GM23248 (cell line): Measurements from ENCODE around the gene IQSEC1. TPM values are rescaled to one million over a fixed set of nuclear protein-coding genes. Genes with fewer than 3 reads are reported as not detected.

Experiments used
- DNase-seq: peaks from one replicate; pipeline ENCODE4 v3.0.0-alpha.2; 2015
- H2AFZ ChIP-seq: fragments of 200-600 bp; sonication (generic); 2 replicates; pipeline ENCODE4 v1.6.1; 2016; ENCODE audit warnings: antibody characterized with exemption
- H3F3A ChIP-seq: fragments of 200-600 bp; sonication (generic); 2 replicates; pipeline ENCODE4 v1.6.1; 2016; ENCODE audit warnings: mild to moderate bottlenecking, antibody characterized with exemption, mixed run types; ENCODE audit not compliant: insufficient read depth
- H3K27ac ChIP-seq: fragments of 200-600 bp; sonication (generic); 2 replicates; pipeline ENCODE4 v1.5.1; 2016; ENCODE audit warnings: mild to moderate bottlenecking
- H3K27me3 ChIP-seq: fragments of 200-600 bp; sonication (generic); replicated peaks from 2 replicates; pipeline ENCODE4 v1.6.1; 2016; ENCODE audit warnings: mild to moderate bottlenecking; ENCODE audit not compliant: insufficient read depth
- H3K36me3 ChIP-seq: fragments of 200-600 bp; sonication (generic); 2 replicates; pipeline ENCODE4 v1.6.1; 2016; ENCODE audit warnings: low read depth, mild to moderate bottlenecking
- H3K4me1 ChIP-seq: fragments of 200-600 bp; sonication (generic); 2 replicates; pipeline ENCODE4 v1.6.1; 2016; ENCODE audit warnings: mild to moderate bottlenecking; ENCODE audit not compliant: insufficient read depth
- H3K4me2 ChIP-seq: fragments of 200-600 bp; sonication (generic); one replicate; pipeline ENCODE4 v1.6.1; 2016; ENCODE audit warnings: mild to moderate bottlenecking; ENCODE audit not compliant: unreplicated experiment
- H3K4me3 ChIP-seq: fragments of 200-600 bp; sonication (generic); 2 replicates; pipeline ENCODE4 v1.5.1; 2016; ENCODE audit warnings: mild to moderate bottlenecking
- H3K79me2 ChIP-seq: fragments of 200-600 bp; sonication (generic); 2 replicates; pipeline ENCODE4 v1.6.1; 2016; ENCODE audit warnings: mild to moderate bottlenecking; ENCODE audit not compliant: insufficient read depth
- H3K9ac ChIP-seq: fragments of 200-600 bp; sonication (generic); 2 replicates; pipeline ENCODE4 v1.6.1; 2016; ENCODE audit warnings: mild to moderate bottlenecking
- H3K9me2 ChIP-seq: fragments of 200-600 bp; sonication (generic); 2 replicates; pipeline ENCODE4 v1.6.1; 2016; ENCODE audit warnings: mixed run types, mild to moderate bottlenecking, moderate library complexity; ENCODE audit not compliant: insufficient read depth
- H3K9me3 ChIP-seq: fragments of 200-600 bp; sonication (generic); one replicate; pipeline ENCODE4 v1.6.1; 2017; ENCODE audit warnings: low read depth
- H4K20me1 ChIP-seq: fragments of 200-600 bp; sonication (generic); 2 replicates; pipeline ENCODE4 v1.6.0; 2016; ENCODE audit not compliant: insufficient read depth
- EZH2 ChIP-seq: fragments of 200-600 bp; sonication (generic); IDR thresholded peaks from 2 replicates; pipeline ENCODE4 v1.6.1; 2018; ENCODE audit warnings: antibody characterized with exemption, mild to moderate bottlenecking; ENCODE audit not compliant: insufficient read depth, poor library complexity, severe bottlenecking
- EZH2phosphoT487 ChIP-seq: fragments of 200-600 bp; sonication (generic); IDR thresholded peaks from 2 replicates; pipeline ENCODE4 v1.6.1; 2018; ENCODE audit warnings: antibody characterized with exemption, moderate library complexity, mild to moderate bottlenecking, low read depth; ENCODE audit not compliant: insufficient read depth
- WGBS, 2 experiments: methylation state at CpG; one replicate each; pipeline ENCODE4 v1.1.6; 2015 to 2017; ENCODE audit warnings: low lambda C conversion rate in 2 of 2, low coverage in 1 of 2; ENCODE audit errors: missing lambda C conversion rate in 2 of 2; 5-methylcytosine and 5-hydroxymethylcytosine counted together
- in situ Hi-C: fragments of 300-500 bp; cut with MboI; formaldehyde crosslinking; loops from 2 replicates; pipeline ENCODE4 v1.15.0; 2020
- polyA plus RNA-seq: library from polyadenylated mRNA; unstranded; fragments of >200 nt; fragmentation: Nextera tagmentation; extraction: Ambion mirVana; gene quantifications from 2 replicates; pipeline ENCODE4 v1.2.1, GENCODE V29; 2016
- total RNA-seq: library from RNA; depleted of rRNA; stranded (reverse); fragments of >200 nt; shearing (Covaris generic); gene quantifications from 2 replicates; pipeline ENCODE4 v1.2.3, GENCODE V29; 2014

IQSEC1 gene
- total and polyA plus RNA-seq, 2 experiments from 2014 or later, result 5.1 to 21.6 TPM

DNA sequence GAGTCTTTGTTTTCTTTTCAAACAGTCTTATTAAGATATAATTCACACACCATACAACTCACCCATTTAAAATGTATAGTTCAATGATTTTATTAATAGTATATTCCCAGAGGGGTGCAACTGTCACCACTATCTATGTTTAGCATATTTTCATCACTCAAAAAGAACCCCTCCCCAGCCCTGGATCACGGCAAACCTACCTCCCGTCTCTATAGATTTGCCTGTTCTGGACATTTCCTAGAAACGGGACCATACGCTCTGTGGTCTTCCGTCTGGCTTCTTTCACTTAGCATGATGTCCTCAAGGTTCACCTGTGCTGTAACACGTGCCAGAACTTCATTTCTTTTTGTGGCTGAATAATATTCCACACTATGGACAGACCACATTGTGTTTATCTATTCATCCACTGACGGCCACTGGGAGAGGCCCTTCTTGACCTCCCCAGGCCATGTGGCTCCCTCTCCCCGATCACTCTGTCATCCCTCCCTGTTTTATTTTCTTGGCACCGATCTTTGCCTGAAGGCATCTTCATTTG, 56.4 kb downstream of the IQSEC1 start:
- Histone ChIP-seq H3F3A (no peaks in the 10 kb centered on the region), H4K20me1 (no peaks in the 10 kb centered on the region), H3K9me3 (no peaks in the 10 kb centered on the region), H3K36me3 (no peaks in the 10 kb centered on the region), H3K79me2 (no peaks in the 10 kb centered on the region), H2AFZ (no peak overlapping the region), H3K9me2 (no peaks in the 10 kb centered on the region), H3K4me3 (no peak overlapping the region), H3K27ac (no peak overlapping the region), H3K9ac (no peak overlapping the region), H3K27me3 (no peaks in the 10 kb centered on the region), H3K4me2 (no peak overlapping the region), H3K4me1 (peaks cover 22% of the 10 kb centered on the region)
- no peak for DNase-seq
- no peak for TF ChIP-seq EZH2phosphoT487
- no peak for TF ChIP-seq EZH2
- WGBS, 2 experiments, result 85 to 86% methylated on average over 8 to 9 of the region's 9 CpGs
- in situ Hi-C loops, result no loop called here

GRCh38 chr3:13016083-13016720, 57.0 kb downstream of the IQSEC1 start:
- in situ Hi-C loops, result no loop called here
- no peaks in the 10 kb centered on the region for H3K9me3 ChIP-seq
- H3K9ac ChIP-seq, result no peak overlapping the region
- H3K9me2 ChIP-seq, result no peaks in the 10 kb centered on the region
- H3F3A ChIP-seq, result no peaks in the 10 kb centered on the region
- H3K27ac ChIP-seq, result no peak overlapping the region
- H3K4me2 ChIP-seq, result no peak overlapping the region
- no peak overlapping the region for H2AFZ ChIP-seq
- 59 to 66% methylated on average over 15 to 17 of the region's 17 CpGs for WGBS, 2 experiments
- no peak overlapping the region for H3K4me3 ChIP-seq
- peak; percentile 7 for DNase-seq
- H3K27me3 ChIP-seq, result no peaks in the 10 kb centered on the region
- TF ChIP-seq EZH2 (no peak), EZH2phosphoT487 (no peak)
- H3K79me2 ChIP-seq, result no peaks in the 10 kb centered on the region
- no peaks in the 10 kb centered on the region for H3K36me3 ChIP-seq
- H3K4me1 ChIP-seq, result peaks cover 20% of the 10 kb centered on the region; the same call in 1 of the 2 replicates
- no peaks in the 10 kb centered on the region for H4K20me1 ChIP-seq

DNA sequence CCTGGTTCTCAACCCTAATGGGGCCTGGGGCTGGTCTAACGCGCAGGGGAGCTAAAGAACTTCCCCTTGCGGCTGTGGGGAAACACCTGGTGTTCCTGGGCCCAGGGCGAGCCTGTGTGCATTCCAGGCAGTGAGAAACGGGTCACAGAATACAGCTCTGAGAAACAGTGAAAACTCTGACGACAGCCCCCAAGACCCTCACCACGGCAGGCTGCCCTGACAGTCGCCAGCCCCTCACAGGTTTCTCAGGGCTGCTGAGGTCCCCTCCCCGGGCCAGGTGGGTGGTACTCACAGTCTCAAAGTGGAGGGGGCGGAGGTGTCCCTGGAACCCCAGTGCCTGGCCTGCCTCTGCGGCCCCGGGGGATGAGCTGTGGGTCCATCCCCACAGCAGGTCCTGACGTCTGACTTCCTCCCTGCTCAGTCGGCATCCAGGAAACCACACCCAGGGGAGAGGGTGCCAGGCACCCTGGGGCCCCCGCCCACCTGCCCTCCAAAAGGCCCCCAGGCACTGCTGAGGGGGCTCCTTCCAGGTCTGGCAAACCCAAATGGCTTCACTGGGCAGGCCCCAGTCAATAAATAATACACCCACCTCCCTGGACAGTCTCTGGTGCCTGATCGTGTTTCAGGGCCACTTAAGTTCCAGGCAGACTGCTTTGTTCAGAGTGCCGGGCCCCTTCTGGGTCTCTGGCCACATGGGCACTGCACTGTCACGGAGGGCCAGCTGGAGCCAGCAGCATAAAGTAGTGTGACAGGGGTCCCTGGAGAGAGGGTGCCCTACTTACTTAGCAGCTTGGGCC, 57.7 kb downstream of the IQSEC1 start:
- no peak for DNase-seq
- H2AFZ ChIP-seq, result no peak overlapping the region
- no peaks in the 10 kb centered on the region for H3K9me3 ChIP-seq
- in situ Hi-C loops, result no loop called here
- H3K4me2 ChIP-seq, result no peak overlapping the region
- no peaks in the 10 kb centered on the region for H3K27me3 ChIP-seq
- no peaks in the 10 kb centered on the region for H3K9me2 ChIP-seq
- H3K79me2 ChIP-seq, result no peaks in the 10 kb centered on the region
- no peaks in the 10 kb centered on the region for H3F3A ChIP-seq
- no peaks in the 10 kb centered on the region for H3K36me3 ChIP-seq
- H3K4me3 ChIP-seq, result no peak overlapping the region
- no peak overlapping the region for H3K9ac ChIP-seq
- H3K27ac ChIP-seq, result no peak overlapping the region
- H3K4me1 ChIP-seq, result peaks cover 20% of the 10 kb centered on the region; the same call in 1 of the 2 replicates
- TF ChIP-seq EZH2, result no peak
- TF ChIP-seq EZH2phosphoT487, result no peak
- no peaks in the 10 kb centered on the region for H4K20me1 ChIP-seq
- WGBS, 2 experiments, result 74 to 83% methylated on average over 14 to 18 of the region's 18 CpGs

DNA sequence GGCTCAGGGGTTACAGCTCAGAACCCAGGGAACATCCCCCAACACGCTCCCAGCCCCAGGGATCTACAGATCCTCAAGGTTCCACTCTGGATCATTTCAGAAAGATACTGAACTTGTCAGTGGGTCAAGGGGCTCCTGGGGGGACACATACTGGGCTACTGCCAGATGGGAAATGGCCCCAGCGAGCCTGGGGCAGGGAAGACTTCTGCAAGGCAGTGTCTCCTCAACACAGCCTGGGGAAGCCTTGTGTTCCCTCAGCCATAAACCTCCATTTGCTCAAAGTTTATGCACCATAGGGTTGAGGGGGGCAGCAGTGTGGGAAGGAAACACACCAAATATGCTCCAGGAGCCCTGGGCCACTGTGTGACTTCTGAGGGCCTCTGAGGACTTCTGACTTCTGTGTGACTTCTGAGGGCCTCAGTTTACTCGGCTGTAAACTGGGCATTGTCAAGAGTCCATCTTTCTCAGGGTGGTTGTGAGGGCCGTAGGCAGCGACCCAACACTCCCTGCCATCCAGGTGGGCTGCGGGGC, 58.4 kb downstream of the IQSEC1 start:
- no peak overlapping the region for H3K4me2 ChIP-seq
- no peak overlapping the region for H3K4me3 ChIP-seq
- H3K9me3 ChIP-seq, result no peaks in the 10 kb centered on the region
- H2AFZ ChIP-seq, result no peak overlapping the region
- H3K27ac ChIP-seq, result no peak overlapping the region
- DNase-seq, result no peak
- peaks cover 18% of the 10 kb centered on the region; the same call in 1 of the 2 replicates for H3K4me1 ChIP-seq
- no peaks in the 10 kb centered on the region; the same call in 1 of the 2 replicates for H3K27me3 ChIP-seq
- H3K79me2 ChIP-seq, result no peaks in the 10 kb centered on the region
- H3K36me3 ChIP-seq, result no peaks in the 10 kb centered on the region
- H4K20me1 ChIP-seq, result no peaks in the 10 kb centered on the region
- 80 to 86% methylated on average over 6 of the region's 6 CpGs for WGBS, 2 experiments
- TF ChIP-seq EZH2 (no peak), EZH2phosphoT487 (no peak)
- no peak overlapping the region for H3K9ac ChIP-seq
- no peaks in the 10 kb centered on the region for H3F3A ChIP-seq
- no peaks in the 10 kb centered on the region for H3K9me2 ChIP-seq
- in situ Hi-C loops, result no loop called here
